Measurements from ENCODE around the gene EML1.

The EML1 gene

GRCh38 chr14:99958380-99958779 lies 165.2 kb downstream of the EML1 start:
- Histone ChIP-seq H3K4me3 (ENCODE audit: control insufficient read depth in 1 of 7, extremely low read depth in 1 of 7, insufficient read depth in 4 of 7, low read depth in 2 of 7, low read length in 6 of 7) (no peak overlapping the region), H3K27ac (ENCODE audit: insufficient read depth in 1 of 2, low read depth in 1 of 2, low read length in 2 of 2, poor library complexity in 1 of 2, severe bottlenecking in 2 of 2) (no peak overlapping the region), H3K9me3 (ENCODE audit: control extremely low read depth in 1 of 5, control insufficient read depth in 4 of 5, insufficient read depth in 2 of 5, low read depth in 1 of 5, low read length in 4 of 5) (no peaks in the 10 kb centered on the region), H3K4me1 (ENCODE audit: control extremely low read depth in 1 of 4, control insufficient read depth in 4 of 4, insufficient read depth in 4 of 4, low read length in 3 of 4) (no peaks in the 10 kb centered on the region), H3K27me3 (replicated peaks in 2 of 5; ENCODE audit: control insufficient read depth in 4 of 5, insufficient read depth in 5 of 5, low read length in 4 of 5) (peaks cover 0 to 25% (median 5%) of the 10 kb centered on the region in 5 experiments), H3K36me3 (ENCODE audit: control insufficient read depth in 4 of 4, insufficient read depth in 4 of 4, low read length in 3 of 4) (no peaks in the 10 kb centered on the region)
- ChIA-PET POLR2A (no interaction called here), CTCF (interaction anchor here (1.4 kb wide), 1 partner anchor 11 kb away, joined by 3 read pairs; no protein-coding TSS in a partner anchor)
- WGBS (ENCODE audit: insufficient coverage) = 92% methylated on average over 4 of the region's 7 CpGs
- no peak for DNase-seq

GRCh38 chr14:99961826-99962518 lies 168.8 kb downstream of the EML1 start:
- Histone ChIP-seq H3K36me3 (ENCODE audit: control insufficient read depth in 4 of 4, insufficient read depth in 4 of 4, low read length in 3 of 4) (no peaks in the 10 kb centered on the region), H3K4me3 (ENCODE audit: control insufficient read depth in 1 of 7, extremely low read depth in 1 of 7, insufficient read depth in 4 of 7, low read depth in 2 of 7, low read length in 6 of 7) (no peak overlapping the region), H3K9me3 (ENCODE audit: control extremely low read depth in 1 of 5, control insufficient read depth in 4 of 5, insufficient read depth in 2 of 5, low read depth in 1 of 5, low read length in 4 of 5) (no peaks in the 10 kb centered on the region), H3K27me3 (replicated peaks in 2 of 5; ENCODE audit: control insufficient read depth in 4 of 5, insufficient read depth in 5 of 5, low read length in 4 of 5) (peaks cover 0 to 15% (median 5%) of the 10 kb centered on the region in 5 experiments), H3K27ac (ENCODE audit: insufficient read depth in 1 of 2, low read depth in 1 of 2, low read length in 2 of 2, poor library complexity in 1 of 2, severe bottlenecking in 2 of 2) (no peak overlapping the region), H3K4me1 (ENCODE audit: control extremely low read depth in 1 of 4, control insufficient read depth in 4 of 4, insufficient read depth in 4 of 4, low read length in 3 of 4) (no peaks in the 10 kb centered on the region)
- ChIA-PET CTCF (interaction anchor here (2.7 kb wide), 1 partner anchor 15 kb away, joined by 11 read pairs; no protein-coding TSS in a partner anchor), POLR2A (no interaction called here)
- no peak for DNase-seq
- WGBS (ENCODE audit: insufficient coverage) = 79% methylated on average over 8 of the region's 18 CpGs

- Histone ChIP-seq H3K36me3 (ENCODE audit: control insufficient read depth in 4 of 4, insufficient read depth in 4 of 4, low read length in 3 of 4) (no peaks in the 10 kb centered on the region), H3K27me3 (replicated peaks in 2 of 5; ENCODE audit: control insufficient read depth in 4 of 5, insufficient read depth in 5 of 5, low read length in 4 of 5) (peaks cover 0 to 27% (median 11%) of the 10 kb centered on the region in 5 experiments), H3K27ac (ENCODE audit: insufficient read depth in 1 of 2, low read depth in 1 of 2, low read length in 2 of 2, poor library complexity in 1 of 2, severe bottlenecking in 2 of 2) (no peak overlapping the region), H3K9me3 (ENCODE audit: control extremely low read depth in 1 of 5, control insufficient read depth in 4 of 5, insufficient read depth in 2 of 5, low read depth in 1 of 5, low read length in 4 of 5) (no peaks in the 10 kb centered on the region), H3K4me1 (ENCODE audit: control extremely low read depth in 1 of 4, control insufficient read depth in 4 of 4, insufficient read depth in 4 of 4, low read length in 3 of 4) (no peaks in the 10 kb centered on the region), H3K4me3 (ENCODE audit: control insufficient read depth in 1 of 7, extremely low read depth in 1 of 7, insufficient read depth in 4 of 7, low read depth in 2 of 7, low read length in 6 of 7) (no peak overlapping the region)
- 96% methylated on average over 8 of the region's 9 CpGs for WGBS (ENCODE audit: insufficient coverage)
- DNase-seq = no peak
- ChIA-PET POLR2A (no interaction called here), CTCF (interaction anchor here (0.5 to 1.1 kb wide), 2 partner anchors 16 to 1756 kb away, joined by 3 to 6 read pairs; no protein-coding TSS in a partner anchor)
These were observed 171.8 kb downstream of the EML1 start for GRCh38 chr14:99964979-99965378.

GRCh38 chr14:99966037-99966835 lies 173.0 kb downstream of the EML1 start:
- Histone ChIP-seq H3K9me3 (ENCODE audit: control extremely low read depth in 1 of 5, control insufficient read depth in 4 of 5, insufficient read depth in 2 of 5, low read depth in 1 of 5, low read length in 4 of 5) (peaks cover 0 to 3% (median 0%) of the 10 kb centered on the region in 5 experiments), H3K36me3 (ENCODE audit: control insufficient read depth in 4 of 4, insufficient read depth in 4 of 4, low read length in 3 of 4) (no peaks in the 10 kb centered on the region), H3K27ac (ENCODE audit: insufficient read depth in 1 of 2, low read depth in 1 of 2, low read length in 2 of 2, poor library complexity in 1 of 2, severe bottlenecking in 2 of 2) (no peak overlapping the region), H3K4me1 (ENCODE audit: control extremely low read depth in 1 of 4, control insufficient read depth in 4 of 4, insufficient read depth in 4 of 4, low read length in 3 of 4) (peaks cover 0 to 4% (median 1%) of the 10 kb centered on the region in 4 experiments), H3K4me3 (ENCODE audit: control insufficient read depth in 1 of 7, extremely low read depth in 1 of 7, insufficient read depth in 4 of 7, low read depth in 2 of 7, low read length in 6 of 7) (no peak overlapping the region), H3K27me3 (replicated peaks in 2 of 5; ENCODE audit: control insufficient read depth in 4 of 5, insufficient read depth in 5 of 5, low read length in 4 of 5) (peaks cover 0 to 28% (median 14%) of the 10 kb centered on the region in 5 experiments)
- ChIA-PET CTCF (interaction anchor here (1.1 kb wide), 1 partner anchor 15 kb away, joined by 6 read pairs; no protein-coding TSS in a partner anchor), POLR2A (no interaction called here)
- WGBS (ENCODE audit: insufficient coverage) = 98% methylated on average over 22 of the region's 23 CpGs
- no peak for DNase-seq

- no peak for DNase-seq
- H3K9me3 ChIP-seq (ENCODE audit: control extremely low read depth in 1 of 5, control insufficient read depth in 4 of 5, insufficient read depth in 2 of 5, low read depth in 1 of 5, low read length in 4 of 5) = peaks cover 0 to 3% (median 0%) of the 10 kb centered on the region in 5 experiments
- ChIA-PET CTCF (no interaction called here), POLR2A (no interaction called here)
- H3K4me3 ChIP-seq (ENCODE audit: control insufficient read depth in 1 of 7, extremely low read depth in 1 of 7, insufficient read depth in 4 of 7, low read depth in 2 of 7, low read length in 6 of 7) = no peak overlapping the region
- H3K4me1 ChIP-seq (ENCODE audit: control extremely low read depth in 1 of 4, control insufficient read depth in 4 of 4, insufficient read depth in 4 of 4, low read length in 3 of 4) = peaks cover 0 to 4% (median 1%) of the 10 kb centered on the region in 4 experiments
- WGBS (ENCODE audit: insufficient coverage) = 79% methylated on average over 4 of the region's 12 CpGs
- no peak overlapping the region for H3K27ac ChIP-seq (ENCODE audit: insufficient read depth in 1 of 2, low read depth in 1 of 2, low read length in 2 of 2, poor library complexity in 1 of 2, severe bottlenecking in 2 of 2)
- no peaks in the 10 kb centered on the region for H3K36me3 ChIP-seq (ENCODE audit: control insufficient read depth in 4 of 4, insufficient read depth in 4 of 4, low read length in 3 of 4)
- peaks cover 0 to 28% (median 14%) of the 10 kb centered on the region in 5 experiments for H3K27me3 ChIP-seq (replicated peaks in 2 of 5; ENCODE audit: control insufficient read depth in 4 of 5, insufficient read depth in 5 of 5, low read length in 4 of 5)
These were observed 173.7 kb downstream of the EML1 start for GRCh38 chr14:99966912-99967311.

- Histone ChIP-seq H3K27me3 (replicated peaks in 2 of 5; ENCODE audit: control insufficient read depth in 4 of 5, insufficient read depth in 5 of 5, low read length in 4 of 5) (peaks cover 0 to 28% (median 14%) of the 10 kb centered on the region in 5 experiments), H3K4me3 (ENCODE audit: control insufficient read depth in 1 of 7, extremely low read depth in 1 of 7, insufficient read depth in 4 of 7, low read depth in 2 of 7, low read length in 6 of 7) (no peak overlapping the region), H3K27ac (ENCODE audit: insufficient read depth in 1 of 2, low read depth in 1 of 2, low read length in 2 of 2, poor library complexity in 1 of 2, severe bottlenecking in 2 of 2) (no peak overlapping the region), H3K36me3 (ENCODE audit: control insufficient read depth in 4 of 4, insufficient read depth in 4 of 4, low read length in 3 of 4) (no peaks in the 10 kb centered on the region), H3K4me1 (ENCODE audit: control extremely low read depth in 1 of 4, control insufficient read depth in 4 of 4, insufficient read depth in 4 of 4, low read length in 3 of 4) (peaks cover 7 to 12% (median 9%) of the 10 kb centered on the region in 4 experiments), H3K9me3 (ENCODE audit: control extremely low read depth in 1 of 5, control insufficient read depth in 4 of 5, insufficient read depth in 2 of 5, low read depth in 1 of 5, low read length in 4 of 5) (peaks cover 0 to 3% (median 0%) of the 10 kb centered on the region in 5 experiments)
- POLR2A ChIA-PET = interaction anchor here (0.6 kb wide), 1 partner anchor 194 kb away, joined by 4 read pairs; no protein-coding TSS in a partner anchor
- DNase-seq = no peak
- CTCF ChIA-PET = no interaction called here
- 95% methylated on average over 9 of the region's 11 CpGs for WGBS (ENCODE audit: insufficient coverage)
These were observed 175.1 kb downstream of the EML1 start for GRCh38 chr14:99968191-99968920.

Data from common myeloid progenitor, CD34-positive (primary cell).